SKM-1 (cell line): ENCODE results near the gene CHTOP.
A peak's percentile ranks its signal among the peaks of the same experiment; 100 is the strongest.
"Not testable (repeated sequence)": the region's sequence is repeated elsewhere in the genome, so short reads cannot be mapped to it uniquely, and the experiment has no call there.

Source experiments
- DNase-seq: peaks from one replicate; lab custom pipeline; 2025; ENCODE audit not compliant: unreplicated experiment; lab: John Stamatoyannopoulos, UW

CHTOP gene

GRCh38 chr1:153633754-153634665 is at the start of gene CHTOP:
Gene CHTOP, plus strand, starts transcription at chr1:153634066. Its CDS starts 2,523 bp downstream, at chr1:153636589.
- peak; percentile 98 for DNase-seq

GRCh38 chr1:153585006-153585405 is 48.9 kb upstream of the CHTOP start:
- DNase-seq: no peak

GRCh38 chr1:153586347-153586746 is 47.5 kb upstream of the CHTOP start:
- no peak for DNase-seq

- no peak for DNase-seq
Measured at GRCh38 chr1:153587314-153587713, 46.6 kb upstream of the CHTOP start.

- not testable (repeated sequence) for DNase-seq
Measured at GRCh38 chr1:153588033-153588432, 45.8 kb upstream of the CHTOP start.

GRCh38 chr1:153588482-153588881 is 45.4 kb upstream of the CHTOP start:
- DNase-seq: no peak

GRCh38 chr1:153592748-153593147 is 41.1 kb upstream of the CHTOP start:
- no peak for DNase-seq

GRCh38 chr1:153597206-153597605 is 36.7 kb upstream of the CHTOP start:
- DNase-seq: no peak

GRCh38 chr1:153598309-153599172 is 35.3 kb upstream of the CHTOP start:
- peak; percentile 99 for DNase-seq

- DNase-seq: no peak
Measured at GRCh38 chr1:153599847-153600246, 34.0 kb upstream of the CHTOP start.

GRCh38 chr1:153602749-153603148 is 31.1 kb upstream of the CHTOP start:
- no peak for DNase-seq

- DNase-seq: no peak
Measured at GRCh38 chr1:153606194-153606593, 27.7 kb upstream of the CHTOP start.

GRCh38 chr1:153607381-153607780 is 26.5 kb upstream of the CHTOP start:
- DNase-seq: no peak

GRCh38 chr1:153608089-153608682 is 25.7 kb upstream of the CHTOP start:
- no peak for DNase-seq

GRCh38 chr1:153608742-153609584 is 24.9 kb upstream of the CHTOP start:
- peak; percentile 34 for DNase-seq

GRCh38 chr1:153609585-153609907 is 24.3 kb upstream of the CHTOP start:
- no peak for DNase-seq

GRCh38 chr1:153610334-153610733 is 23.5 kb upstream of the CHTOP start:
- DNase-seq: no peak

GRCh38 chr1:153610811-153611301 is 23.0 kb upstream of the CHTOP start:
- no peak for DNase-seq

GRCh38 chr1:153611356-153611755 is 22.5 kb upstream of the CHTOP start:
- DNase-seq: no peak

GRCh38 chr1:153612111-153612754 is 21.6 kb upstream of the CHTOP start:
- DNase-seq: no peak
